ENCODE data around the gene POR.

Gene POR

DNA sequence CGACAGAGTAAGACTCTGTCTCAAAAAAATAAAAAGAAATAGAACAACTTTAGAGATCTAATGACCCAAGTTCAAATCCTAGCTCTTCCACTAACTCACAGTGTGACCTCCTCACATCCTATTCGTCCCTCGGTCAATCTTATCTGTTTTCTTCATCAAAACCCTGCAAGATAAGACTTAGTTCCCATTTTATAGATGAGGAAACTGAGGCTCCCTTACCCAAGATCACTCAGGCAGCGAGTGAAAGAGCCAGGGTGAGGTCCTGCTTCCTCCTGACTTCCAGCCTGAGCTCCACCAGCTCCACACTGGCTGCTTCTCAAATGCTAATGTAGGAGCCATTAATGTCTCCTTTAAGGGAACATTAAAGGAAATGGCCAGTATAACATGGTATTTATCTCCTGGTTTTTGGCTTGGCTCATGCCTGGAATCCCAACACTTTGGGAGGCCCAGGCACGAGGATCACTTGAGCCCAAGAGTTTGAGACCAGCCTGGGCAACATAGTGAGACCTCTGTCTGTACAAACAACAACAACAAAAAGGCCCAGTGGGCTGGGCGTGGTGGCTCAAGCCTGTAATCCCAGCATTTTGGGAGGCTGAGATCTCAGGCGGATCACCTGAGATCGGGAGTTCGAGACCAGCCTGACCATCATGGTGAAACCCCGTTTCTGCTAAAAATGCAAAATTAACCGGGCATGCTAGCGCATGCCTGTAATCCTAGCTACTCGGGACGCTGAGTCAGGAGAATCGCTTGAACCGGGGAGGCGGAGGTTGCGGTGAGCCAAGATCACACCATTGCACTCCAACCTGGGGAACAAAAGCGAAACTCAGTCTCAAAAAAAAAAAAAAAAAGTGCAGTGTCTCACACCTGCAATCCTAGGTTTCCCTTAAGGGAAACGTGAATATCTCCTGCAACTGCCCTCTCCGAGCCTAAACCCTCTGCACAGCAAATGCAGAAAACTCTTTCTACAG, 39.6 kb upstream of the POR start:
- Histone ChIP-seq H3K36me3 (ENCODE audit: low read depth) (no peaks in the 10 kb centered on the region; the same call in 1 of the 2 replicates), H3K27ac (ENCODE audit: poor library complexity, severe bottlenecking) (peak overlapping the region; percentile 12), H3K4me3 (ENCODE audit: severe bottlenecking) (no peak overlapping the region)

DNA sequence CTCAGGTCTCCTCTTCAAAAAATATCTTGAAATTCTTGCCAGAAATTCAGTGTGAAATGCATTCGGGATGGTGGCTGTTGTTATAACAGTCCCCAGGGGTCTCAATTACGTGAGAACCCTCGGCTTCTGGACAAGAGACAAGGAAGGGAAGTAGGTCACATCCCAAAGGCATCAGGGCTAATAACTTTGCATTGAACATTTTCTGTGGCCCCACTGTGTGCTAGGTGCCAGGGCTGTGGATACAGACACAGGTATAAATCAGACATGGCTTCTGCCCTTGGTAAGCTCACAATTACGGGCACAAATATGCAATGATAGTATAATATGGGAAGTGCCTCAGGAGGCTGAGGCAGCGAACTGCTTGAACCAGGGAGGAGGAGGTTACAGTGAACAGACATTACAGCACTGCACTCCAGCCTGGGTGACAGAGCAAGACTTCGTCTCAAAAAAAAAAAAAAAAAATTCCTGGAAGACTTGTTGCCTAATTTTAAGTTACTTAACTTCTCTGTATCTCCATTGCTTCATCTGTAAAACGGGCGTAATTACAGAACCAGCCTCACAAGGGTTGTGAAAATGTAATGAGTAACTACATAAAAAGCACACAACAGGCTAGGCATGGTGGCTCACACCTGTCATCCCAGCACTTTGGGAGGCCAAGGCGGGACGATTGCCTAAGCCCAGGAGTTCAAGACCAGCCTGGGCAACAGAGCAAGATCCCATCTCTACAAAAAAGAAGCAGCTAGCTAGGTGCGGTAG, 38.7 kb upstream of the POR start:
- H3K36me3 ChIP-seq (ENCODE audit: low read depth), result peaks cover 7% of the 10 kb centered on the region
- no peaks in the 10 kb centered on the region for H3K27me3 ChIP-seq (ENCODE audit: insufficient read depth, poor library complexity, severe bottlenecking)
- TF ChIP-seq, protein P1, sequence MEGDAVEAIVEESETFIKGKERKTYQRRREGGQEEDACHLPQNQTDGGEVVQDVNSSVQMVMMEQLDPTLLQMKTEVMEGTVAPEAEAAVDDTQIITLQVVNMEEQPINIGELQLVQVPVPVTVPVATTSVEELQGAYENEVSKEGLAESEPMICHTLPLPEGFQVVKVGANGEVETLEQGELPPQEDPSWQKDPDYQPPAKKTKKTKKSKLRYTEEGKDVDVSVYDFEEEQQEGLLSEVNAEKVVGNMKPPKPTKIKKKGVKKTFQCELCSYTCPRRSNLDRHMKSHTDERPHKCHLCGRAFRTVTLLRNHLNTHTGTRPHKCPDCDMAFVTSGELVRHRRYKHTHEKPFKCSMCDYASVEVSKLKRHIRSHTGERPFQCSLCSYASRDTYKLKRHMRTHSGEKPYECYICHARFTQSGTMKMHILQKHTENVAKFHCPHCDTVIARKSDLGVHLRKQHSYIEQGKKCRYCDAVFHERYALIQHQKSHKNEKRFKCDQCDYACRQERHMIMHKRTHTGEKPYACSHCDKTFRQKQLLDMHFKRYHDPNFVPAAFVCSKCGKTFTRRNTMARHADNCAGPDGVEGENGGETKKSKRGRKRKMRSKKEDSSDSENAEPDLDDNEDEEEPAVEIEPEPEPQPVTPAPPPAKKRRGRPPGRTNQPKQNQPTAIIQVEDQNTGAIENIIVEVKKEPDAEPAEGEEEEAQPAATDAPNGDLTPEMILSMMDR (IDR thresholded peaks at IDR 0.05; ENCODE audit: poor library complexity, severe bottlenecking), result no peak
- H3K4me1 ChIP-seq (ENCODE audit: insufficient read depth, poor library complexity, severe bottlenecking), result peaks cover 4% of the 10 kb centered on the region
- ATAC-seq (ENCODE audit: low read depth) (no peak), DNase-seq (ENCODE audit: low spot score) (no peak)
- peak overlapping the region; percentile 12 for H3K27ac ChIP-seq (ENCODE audit: poor library complexity, severe bottlenecking)
- H3K9me3 ChIP-seq (ENCODE audit: severe bottlenecking), result no peaks in the 10 kb centered on the region
- H3K4me3 ChIP-seq (ENCODE audit: severe bottlenecking), result no peak overlapping the region

More for the DNA sequence above, 39.6 kb upstream of the POR start:
- TF ChIP-seq, protein P1 (IDR thresholded peaks at IDR 0.05; ENCODE audit: poor library complexity, severe bottlenecking), result no peak
- DNase-seq (ENCODE audit: low spot score), result no peak
- Histone ChIP-seq H3K27me3 (ENCODE audit: insufficient read depth, poor library complexity, severe bottlenecking) (no peaks in the 10 kb centered on the region), H3K9me3 (ENCODE audit: severe bottlenecking) (no peaks in the 10 kb centered on the region), H3K4me1 (ENCODE audit: insufficient read depth, poor library complexity, severe bottlenecking) (peaks cover 4% of the 10 kb centered on the region)
- ATAC-seq (ENCODE audit: low read depth), result peak; percentile 16; the same call in 1 of the 3 replicates

DNA sequence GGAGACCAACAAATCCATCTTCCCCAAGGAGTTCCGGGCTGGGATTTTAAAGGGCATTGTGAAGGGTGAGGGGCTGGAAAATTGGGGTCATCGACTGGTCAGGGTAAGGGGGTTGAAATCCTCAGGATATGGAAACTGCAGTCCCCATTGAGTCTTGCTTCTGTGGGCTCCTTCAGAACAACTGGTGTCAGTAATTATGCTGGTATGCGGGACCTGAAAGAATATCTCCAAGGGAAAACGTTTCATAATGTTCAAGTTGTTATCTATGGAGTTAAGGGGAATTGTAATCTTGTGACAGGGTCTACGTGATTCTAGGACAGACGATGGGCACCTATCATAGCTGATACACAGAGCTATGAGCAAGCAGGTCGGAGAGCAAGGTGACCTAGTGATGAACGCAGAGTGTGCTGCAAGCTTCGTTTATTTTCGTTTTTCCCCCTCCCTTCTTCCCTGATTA, 36.6 kb upstream of the POR start:
- H3K4me1 ChIP-seq (ENCODE audit: insufficient read depth, poor library complexity, severe bottlenecking), result peaks cover 4% of the 10 kb centered on the region
- peak overlapping the region; percentile 44 for H3K27ac ChIP-seq (ENCODE audit: poor library complexity, severe bottlenecking)
- no peaks in the 10 kb centered on the region for H3K27me3 ChIP-seq (ENCODE audit: insufficient read depth, poor library complexity, severe bottlenecking)
- ATAC-seq (ENCODE audit: low read depth) (peak; percentile 22; the same call in 2 of the 3 replicates), DNase-seq (ENCODE audit: low spot score) (no peak)
- TF ChIP-seq, protein P1 (IDR thresholded peaks at IDR 0.05; ENCODE audit: poor library complexity, severe bottlenecking), result no peak
- H3K4me3 ChIP-seq (ENCODE audit: severe bottlenecking), result peak overlapping the region; percentile 63
- peaks cover 27% of the 10 kb centered on the region for H3K36me3 ChIP-seq (ENCODE audit: low read depth)
- no peaks in the 10 kb centered on the region for H3K9me3 ChIP-seq (ENCODE audit: severe bottlenecking)

DNA sequence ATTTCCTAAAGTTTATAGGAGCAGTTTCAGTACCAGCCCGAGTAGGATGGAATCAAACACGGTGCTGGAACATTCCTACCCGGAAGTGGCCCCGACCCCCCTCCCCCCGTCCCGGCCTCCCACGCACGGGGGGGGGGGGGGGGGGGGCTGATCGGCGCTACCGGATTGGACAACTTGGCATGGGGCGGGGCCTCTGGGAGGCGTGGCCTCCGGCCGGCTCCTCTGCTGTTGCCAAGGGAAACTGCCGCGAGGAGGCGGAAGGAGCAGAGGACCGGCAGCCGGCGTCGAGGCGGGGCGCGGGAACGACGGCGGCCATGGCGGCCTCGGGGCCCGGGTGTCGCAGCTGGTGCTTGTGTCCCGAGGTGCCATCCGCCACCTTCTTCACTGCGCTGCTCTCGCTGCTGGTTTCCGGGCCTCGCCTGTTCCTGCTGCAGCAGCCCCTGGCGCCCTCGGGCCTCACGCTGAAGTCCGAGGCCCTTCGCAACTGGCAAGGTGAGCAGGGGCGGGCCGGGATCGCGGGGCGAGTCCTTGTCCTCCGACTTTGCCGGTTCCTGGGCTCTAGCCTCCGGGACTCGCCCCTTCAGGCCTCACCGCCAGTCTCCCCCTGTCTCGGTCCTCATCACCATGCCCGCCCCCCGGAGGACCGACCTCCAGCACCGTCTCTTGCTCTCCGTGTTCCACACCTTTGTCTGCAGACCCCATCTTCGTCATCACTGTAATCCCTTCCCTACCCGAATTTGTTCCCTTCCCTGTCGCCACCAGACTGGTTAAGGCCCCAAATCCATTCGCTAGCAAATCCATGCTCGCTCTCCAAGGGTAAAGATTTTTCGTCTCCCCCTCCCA, 36.0 kb upstream of the POR start, which contains the start of gene RHBDD2:
TSS of gene RHBDD2 (plus strand) at position 266 of the 843 bp plus-strand sequence. CDS start at position 315, 49 bp downstream.
- Histone ChIP-seq H3K4me1 (ENCODE audit: insufficient read depth, poor library complexity, severe bottlenecking) (peaks cover 4% of the 10 kb centered on the region), H3K9me3 (ENCODE audit: severe bottlenecking) (no peaks in the 10 kb centered on the region), H3K27me3 (ENCODE audit: insufficient read depth, poor library complexity, severe bottlenecking) (no peaks in the 10 kb centered on the region), H3K27ac (ENCODE audit: poor library complexity, severe bottlenecking) (peak within 1 kb of the TSS; percentile 44), H3K36me3 (ENCODE audit: low read depth) (peaks cover 32% of the 10 kb centered on the region), H3K4me3 (ENCODE audit: severe bottlenecking) (peak within 1 kb of the TSS; percentile 63)
- DNase-seq (ENCODE audit: low spot score), result peak; percentile 93
- peak; percentile 90 for ATAC-seq (ENCODE audit: low read depth)
- TF ChIP-seq, protein P1 (IDR thresholded peaks at IDR 0.05; ENCODE audit: poor library complexity, severe bottlenecking), result no peak

Data from RWPE2 (cell line).